Stimulated activated CD4-positive, alpha-beta T cell treated with anti-CD3 and anti-CD28 coated beads, TNF-alpha, amount 100 ng/mL, for 1 hour (primary cell): ENCODE measurements around the gene KMT5B.

Experiments used
- DNase-seq, 3 donors: peaks; one replicate each; pipeline ENCODE4 v3.0.0-alpha.2; 2020; ENCODE audit warnings: low read depth in 3 of 3, low spot score in 1 of 3

KMT5B gene

DNA sequence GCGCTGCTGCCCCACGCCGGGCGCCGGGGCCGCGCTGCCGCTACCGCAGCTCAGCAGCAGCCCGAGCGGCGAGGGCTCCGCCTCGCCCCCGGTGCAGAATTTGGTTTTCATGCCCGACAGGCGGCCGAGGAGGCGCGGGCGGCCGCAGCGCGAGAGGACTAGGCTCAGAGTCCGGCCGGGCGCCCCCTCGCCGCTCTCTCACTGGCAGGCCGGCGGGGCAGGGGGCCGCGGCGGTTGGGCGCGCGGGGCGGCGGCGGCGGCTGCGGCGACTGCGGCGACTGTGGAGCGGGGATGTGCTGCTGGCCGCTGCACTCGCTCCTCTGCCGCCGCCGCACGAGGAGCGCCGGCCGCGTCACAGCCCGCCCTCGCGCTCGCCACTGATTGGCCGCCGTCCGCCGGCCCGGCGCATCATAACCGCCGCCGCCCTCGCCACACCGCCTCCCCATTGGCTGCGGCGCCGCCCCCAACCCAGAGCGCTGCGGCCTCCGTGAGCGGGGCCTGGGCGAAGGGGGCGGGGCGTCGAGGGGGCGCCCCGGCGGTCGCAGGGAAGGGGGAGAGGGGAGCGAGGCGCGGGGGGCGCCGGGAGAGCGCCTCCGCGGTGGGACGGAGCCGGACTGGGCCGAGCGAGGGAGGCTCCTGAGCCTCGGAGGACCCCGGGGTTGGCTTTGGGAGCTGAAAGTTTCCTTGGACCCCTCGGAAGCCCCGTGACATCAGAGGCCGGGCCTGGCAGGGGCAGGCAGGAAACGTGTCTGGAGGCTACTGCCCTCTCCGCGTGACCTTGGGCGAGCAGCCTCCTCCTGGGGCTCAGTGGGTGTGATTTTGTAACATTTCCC is 91.8 kb downstream of the KMT5B start, which contains the start of gene CHKA:
Gene CHKA, minus strand, starts transcription at position 322 of the 833 bp plus-strand sequence. Its CDS starts 211 bp downstream, at position 111.
- peak; percentile 45 to 81 (median 73) for DNase-seq

- DNase-seq, result peak in 1 of 3 donors; percentile 25
These were observed 92.6 kb downstream of the KMT5B start for GRCh38 chr11:68120273-68121066.

DNA sequence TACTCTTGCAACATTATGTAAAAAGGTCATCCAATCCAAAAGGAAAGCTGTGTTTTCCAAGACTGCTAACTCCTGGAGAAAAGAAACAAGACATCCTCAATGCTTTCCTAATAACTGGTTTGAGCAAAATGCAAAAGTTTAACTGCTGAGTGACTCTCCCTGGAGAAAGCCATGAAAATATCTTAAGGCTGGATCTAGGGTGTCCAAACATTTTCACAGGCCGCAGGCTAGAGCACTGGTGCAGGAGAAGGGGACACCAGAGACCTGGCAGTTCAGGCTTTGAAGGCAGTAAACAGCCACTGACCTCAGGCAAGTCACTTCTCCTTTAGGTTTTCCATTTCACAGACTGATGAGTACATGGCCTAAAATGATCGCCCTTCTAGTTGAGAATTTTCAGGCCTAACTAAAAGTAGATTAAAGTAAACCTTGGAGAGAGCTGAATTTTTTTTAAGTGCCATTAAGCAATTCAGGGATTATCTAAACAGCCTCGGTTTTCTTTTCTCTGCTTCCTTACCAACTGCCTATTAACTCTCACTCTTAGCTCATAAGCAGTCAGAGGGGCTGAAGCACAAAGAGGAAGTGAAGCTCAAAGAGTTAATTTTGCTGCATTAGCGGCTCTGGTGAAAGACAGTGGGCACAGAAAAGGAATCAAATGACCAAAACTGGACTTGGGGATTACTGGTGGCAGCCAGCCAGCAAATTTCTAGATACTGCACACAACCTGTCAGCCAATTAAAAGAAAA is 94.2 kb downstream of the KMT5B start:
- DNase-seq, result no peak

DNA sequence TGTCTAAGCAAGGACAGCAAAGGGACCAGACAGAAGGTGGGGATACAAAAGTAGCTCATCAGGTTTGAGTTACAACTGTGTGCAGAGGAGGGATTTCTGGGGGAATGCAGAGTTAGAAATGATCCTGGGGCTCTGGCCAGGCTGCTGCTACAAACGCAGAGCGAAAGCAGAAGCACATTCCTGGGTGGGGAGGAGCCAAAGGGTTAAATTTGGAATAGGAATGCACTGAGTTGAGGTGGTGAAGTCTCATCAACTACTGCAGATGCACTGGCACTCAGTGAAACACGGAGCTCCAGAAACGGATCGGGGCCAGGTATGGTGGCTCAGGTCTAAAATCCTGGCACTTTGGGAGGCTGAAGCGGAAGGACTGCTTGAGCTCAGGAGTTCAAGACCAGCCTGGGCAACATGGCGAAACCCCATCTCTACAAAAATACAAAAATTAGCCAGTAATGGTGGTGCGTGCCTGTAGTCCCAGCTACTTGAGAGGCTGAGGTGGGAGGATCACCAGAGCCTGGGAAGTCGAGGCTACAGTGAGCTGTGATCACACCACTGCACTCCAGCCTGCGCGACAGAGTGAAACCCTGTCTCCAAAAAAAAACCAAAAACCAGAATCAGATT is 95.1 kb downstream of the KMT5B start:
- DNase-seq, result no peak

GRCh38 chr11:68116974-68117373 is 96.1 kb downstream of the KMT5B start:
- DNase-seq, result no peak

GRCh38 chr11:68116126-68116525 is 97.0 kb downstream of the KMT5B start:
- no peak for DNase-seq

- DNase-seq, result no peak
These were observed 97.8 kb downstream of the KMT5B start for GRCh38 chr11:68115285-68115684.

GRCh38 chr11:68113986-68114385 is 99.1 kb downstream of the KMT5B start:
- DNase-seq, result no peak

GRCh38 chr11:68107689-68108088 is 105.4 kb downstream of the KMT5B start:
- DNase-seq, result no peak

- no peak for DNase-seq
These were observed 106.7 kb downstream of the KMT5B start for GRCh38 chr11:68106165-68106940.
